GM12874 (cell line): Measurements from ENCODE around the gene TLE4.

Source experiments
- TF ChIP-seq, protein P1 (sequence below): IDR thresholded peaks from 2 replicates; pipeline ENCODE4 v1.5.1; 2011; ENCODE audit warnings: low read depth, mild to moderate bottlenecking, control low read depth, low read length, moderate library complexity; ENCODE audit not compliant: insufficient read depth

The TLE4 gene

DNA sequence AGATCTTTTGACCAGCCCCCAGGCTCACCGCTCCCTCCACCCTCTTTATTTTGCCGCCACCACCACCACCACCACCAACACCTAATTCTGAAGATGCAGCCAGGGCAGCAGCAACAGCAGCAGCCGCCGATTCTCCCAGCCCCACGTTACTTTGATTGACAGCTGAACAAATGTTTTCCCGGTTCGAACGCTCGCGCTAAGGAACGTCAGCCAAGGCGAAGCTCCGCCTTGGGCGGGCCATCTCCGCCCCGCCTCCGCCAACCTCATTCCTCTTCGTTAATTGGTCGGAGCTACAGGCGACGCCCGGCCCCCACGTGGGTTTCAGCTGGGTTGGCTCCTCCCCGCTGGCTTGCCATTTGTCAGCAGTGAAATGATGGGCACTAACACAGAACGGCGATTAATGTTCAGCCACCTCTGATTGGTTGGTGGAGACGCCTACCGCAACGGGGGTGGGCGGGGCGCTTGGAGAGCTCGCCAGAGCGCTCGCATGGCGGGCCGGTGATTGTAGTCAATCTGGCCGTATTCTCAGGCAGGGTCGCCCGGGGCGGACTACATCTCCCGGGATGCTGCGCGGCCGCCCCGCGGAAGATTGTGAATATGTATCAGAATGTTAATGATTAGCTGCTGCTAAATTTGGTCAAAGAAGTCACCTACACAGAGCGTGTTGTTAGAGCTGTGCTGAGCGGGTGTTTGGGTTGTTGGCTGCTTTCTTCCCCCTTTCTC, at the start of gene TLE4:
TLE4 (plus strand) TSS at position 657 of the 723 bp plus-strand sequence. CDS start 826 bp downstream, outside the sequence.
- TF ChIP-seq, protein P1, sequence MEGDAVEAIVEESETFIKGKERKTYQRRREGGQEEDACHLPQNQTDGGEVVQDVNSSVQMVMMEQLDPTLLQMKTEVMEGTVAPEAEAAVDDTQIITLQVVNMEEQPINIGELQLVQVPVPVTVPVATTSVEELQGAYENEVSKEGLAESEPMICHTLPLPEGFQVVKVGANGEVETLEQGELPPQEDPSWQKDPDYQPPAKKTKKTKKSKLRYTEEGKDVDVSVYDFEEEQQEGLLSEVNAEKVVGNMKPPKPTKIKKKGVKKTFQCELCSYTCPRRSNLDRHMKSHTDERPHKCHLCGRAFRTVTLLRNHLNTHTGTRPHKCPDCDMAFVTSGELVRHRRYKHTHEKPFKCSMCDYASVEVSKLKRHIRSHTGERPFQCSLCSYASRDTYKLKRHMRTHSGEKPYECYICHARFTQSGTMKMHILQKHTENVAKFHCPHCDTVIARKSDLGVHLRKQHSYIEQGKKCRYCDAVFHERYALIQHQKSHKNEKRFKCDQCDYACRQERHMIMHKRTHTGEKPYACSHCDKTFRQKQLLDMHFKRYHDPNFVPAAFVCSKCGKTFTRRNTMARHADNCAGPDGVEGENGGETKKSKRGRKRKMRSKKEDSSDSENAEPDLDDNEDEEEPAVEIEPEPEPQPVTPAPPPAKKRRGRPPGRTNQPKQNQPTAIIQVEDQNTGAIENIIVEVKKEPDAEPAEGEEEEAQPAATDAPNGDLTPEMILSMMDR, result no peak

DNA sequence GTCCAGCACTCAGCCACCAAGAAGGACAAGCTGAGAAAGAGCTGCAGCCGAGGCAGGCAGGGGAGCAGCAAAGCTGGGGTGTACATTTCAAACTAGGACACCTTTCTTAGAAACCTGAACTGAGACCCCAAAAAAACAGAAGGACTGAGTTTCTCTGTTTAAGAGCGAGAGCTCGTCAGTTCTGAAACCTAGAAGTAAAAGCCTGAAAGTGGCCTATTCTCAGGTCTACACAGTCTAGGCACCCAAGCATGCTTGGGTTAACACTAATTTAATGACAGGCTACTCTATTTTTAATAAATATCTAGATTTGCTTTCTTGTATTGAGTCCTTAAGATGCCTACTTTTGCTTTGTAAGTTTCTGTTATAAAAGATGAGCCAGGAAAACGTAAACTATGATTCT, 49.0 kb upstream of the TLE4 start:
- TF ChIP-seq, protein P1, result no peak

DNA sequence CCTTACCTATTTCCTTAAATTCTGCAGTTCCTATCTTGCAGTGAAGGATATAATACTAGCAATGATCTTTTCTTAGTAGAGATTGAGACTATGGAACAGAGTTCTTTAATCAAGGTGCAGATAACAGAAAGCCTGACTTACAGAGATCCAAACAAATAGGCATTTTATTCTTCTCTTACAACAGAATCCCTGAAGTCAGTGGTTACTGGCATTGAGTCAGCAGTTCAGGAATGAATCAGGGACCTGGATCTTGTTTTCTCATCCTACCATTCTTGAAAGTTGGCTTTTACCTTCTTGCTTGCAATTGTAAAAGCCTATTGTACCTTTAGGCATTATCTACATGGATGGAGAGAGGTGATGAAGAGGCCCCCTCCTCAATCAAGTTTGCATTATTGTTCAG, 47.5 kb upstream of the TLE4 start:
- TF ChIP-seq, protein P1, result no peak

DNA sequence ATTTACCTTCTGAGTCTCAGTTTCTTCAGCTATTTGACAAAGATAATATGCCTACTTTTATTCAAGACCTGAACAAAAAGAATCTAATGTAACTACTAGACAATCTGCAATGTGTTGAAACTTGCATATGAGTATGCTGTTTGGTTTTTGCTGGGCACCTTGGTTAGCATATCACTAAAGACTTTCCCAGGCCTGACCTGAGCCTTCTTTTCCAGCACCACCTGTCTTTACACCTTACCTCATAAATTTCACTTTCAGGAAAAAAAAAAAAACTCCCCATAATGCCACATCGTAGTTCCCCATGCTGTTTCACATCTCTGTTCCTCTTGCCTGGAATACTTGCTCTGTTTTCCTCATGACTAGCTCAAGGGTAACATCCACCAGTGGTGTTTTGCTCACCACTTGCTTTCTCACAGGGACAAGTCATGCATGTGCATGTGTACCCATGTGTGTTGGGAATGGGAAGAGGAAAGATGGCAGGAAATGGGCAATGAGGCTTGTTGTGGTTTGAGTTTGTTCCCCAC, 45.6 kb upstream of the TLE4 start:
- TF ChIP-seq, protein P1, result no peak

DNA sequence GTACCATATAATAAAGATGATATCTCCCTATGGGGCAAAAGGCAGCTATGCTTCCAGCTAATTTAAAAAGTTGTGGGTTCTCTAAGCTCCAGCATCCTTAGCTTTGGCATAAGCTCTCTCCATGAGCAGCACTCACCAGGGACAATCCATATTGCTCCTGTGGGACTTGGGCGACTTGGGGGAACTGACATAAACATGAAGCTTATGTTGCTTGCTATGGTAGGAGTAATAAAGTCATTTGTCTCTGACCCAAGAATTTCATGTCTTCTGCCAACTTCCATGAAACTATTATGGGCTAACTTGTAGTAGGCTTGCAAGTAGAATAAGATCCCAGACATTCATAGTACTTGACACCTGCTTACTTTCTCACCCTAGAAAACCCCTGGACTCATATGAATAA, 36.2 kb upstream of the TLE4 start:
- TF ChIP-seq, protein P1, result no peak

DNA sequence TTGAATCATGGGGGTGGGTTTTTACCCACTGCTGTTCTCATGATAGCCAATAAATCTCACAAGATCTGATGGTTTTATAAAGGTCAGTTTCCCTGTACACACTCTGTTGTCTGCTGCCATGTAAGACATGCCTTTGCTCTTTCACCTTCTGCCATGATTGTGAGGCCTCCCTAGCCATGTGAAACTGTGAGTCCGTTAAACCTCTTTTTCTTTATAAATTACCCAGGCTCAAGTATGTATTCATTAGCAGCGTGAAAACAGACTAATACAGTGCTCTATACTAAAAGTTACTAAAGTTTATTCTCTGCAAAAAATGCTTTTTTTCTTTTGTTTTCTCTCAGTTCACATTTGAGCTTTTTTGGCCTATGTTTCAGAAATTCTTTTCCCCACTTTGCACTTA, 33.9 kb upstream of the TLE4 start:
- TF ChIP-seq, protein P1, result no peak

DNA sequence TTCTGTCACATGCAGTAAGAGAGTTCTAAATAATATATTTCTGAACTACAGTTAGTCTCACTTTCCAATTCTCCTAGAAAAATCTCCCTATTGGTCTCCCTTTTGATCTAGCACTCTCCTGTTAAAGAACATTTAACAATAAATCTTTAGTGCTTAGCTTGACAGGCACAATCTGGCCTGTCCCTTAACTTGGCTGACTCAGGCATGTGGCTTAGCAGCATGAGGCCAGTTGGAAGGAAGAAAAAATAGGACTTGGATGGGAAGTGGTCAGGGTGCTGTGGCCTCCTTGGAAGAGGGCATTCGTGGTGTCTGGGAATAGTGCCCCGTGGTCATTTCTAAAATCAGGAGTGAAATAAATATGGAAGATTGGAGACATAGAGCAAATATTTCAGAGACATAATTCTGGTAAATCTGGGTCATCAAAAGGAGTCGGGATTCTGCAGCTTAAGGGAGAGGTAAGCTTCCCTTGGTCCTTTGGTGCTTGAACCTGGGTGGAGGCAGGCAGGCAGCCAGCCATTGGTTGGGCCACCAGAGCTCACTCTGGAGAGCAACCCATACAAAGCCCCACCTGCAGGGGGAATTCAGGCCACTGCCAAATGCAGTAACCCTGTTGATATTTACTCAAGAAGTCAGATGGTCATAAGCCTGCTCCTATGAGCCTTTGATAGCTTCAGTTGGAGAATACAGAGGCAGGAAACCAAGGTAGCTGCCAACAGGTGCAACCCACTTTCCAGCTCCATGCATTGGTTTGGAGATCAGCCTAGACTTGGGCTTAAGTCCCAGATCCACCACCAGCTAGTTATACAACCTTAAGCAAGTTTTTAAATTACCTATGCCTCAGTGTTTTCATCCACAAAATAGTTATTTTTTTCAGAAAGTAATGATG, 28.8 kb upstream of the TLE4 start:
- TF ChIP-seq, protein P1, result no peak
